ENCODE results near the gene RBM17. TPM values are rescaled to one million over a fixed set of nuclear protein-coding genes. Genes with fewer than 3 reads are reported as not detected.

Gene RBM17
- 108 to 125 TPM (median 122 TPM) in 5 replicates for total RNA-seq (2022; extraction: Qiagen RNA extraction)

GRCh38 chr10:6088721-6089333 lies at the start of gene RBM17:
Gene RBM17, plus strand, starts transcription at chr10:6089034. Its CDS starts 8,032 bp downstream, at chr10:6097066.

GRCh38 chr10:6062101-6062771 lies 26.6 kb upstream of the RBM17 start, which contains the start of gene IL2RA:
Gene IL2RA, minus strand, starts transcription at chr10:6062367. Its CDS starts 216 bp downstream, at chr10:6062151.

Other genes with a start within 250 kb of the RBM17 start
- gene ANKRD16, start 199.1 kb upstream of the RBM17 start, total RNA-seq (2022; extraction: Qiagen RNA extraction): 7.9 to 10.5 TPM (median 9.9 TPM) in 5 replicates
- 33.6 to 40.3 TPM (median 35.9 TPM) in 5 replicates for gene FBH1, start 198.8 kb upstream of the RBM17 start, total RNA-seq (2022; extraction: Qiagen RNA extraction)
- 1.7 to 2.8 TPM (median 2.2 TPM) in 5 replicates for gene IL15RA, start 111.5 kb upstream of the RBM17 start, total RNA-seq (2022; extraction: Qiagen RNA extraction)
- not detected in 5 replicates for gene IL2RA, start 26.7 kb upstream of the RBM17 start, total RNA-seq (2022; extraction: Qiagen RNA extraction)
- gene PFKFB3, start 113.9 kb downstream of the RBM17 start, total RNA-seq (2022; extraction: Qiagen RNA extraction): 108 to 154 TPM (median 139 TPM) in 5 replicates